ENCODE data around the gene SERPINF2.

The SERPINF2 gene

DNA sequence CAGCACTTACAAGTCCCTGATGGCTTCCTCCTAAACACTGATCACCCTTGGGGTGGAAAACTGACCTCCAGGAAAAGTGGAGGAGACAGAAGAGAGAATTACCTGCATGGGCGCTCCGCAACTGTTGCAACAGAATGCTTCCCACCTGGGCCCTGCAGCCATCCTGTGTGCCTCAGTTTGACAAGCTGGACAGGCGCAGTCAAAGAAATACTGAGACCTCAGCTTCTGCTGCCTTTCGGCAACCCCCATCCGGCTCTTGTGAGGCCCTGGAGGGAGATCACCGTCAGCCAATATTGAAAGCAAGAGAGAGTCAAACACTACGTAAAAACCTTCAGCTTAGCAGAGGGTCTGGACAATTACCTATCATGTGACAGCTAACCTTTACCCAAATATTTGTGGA lies 44.0 kb downstream of the SERPINF2 start:
- no peak overlapping the region for H3K4me3 ChIP-seq (ENCODE audit: low read depth, low read length)
- TF ChIP-seq, protein P1, sequence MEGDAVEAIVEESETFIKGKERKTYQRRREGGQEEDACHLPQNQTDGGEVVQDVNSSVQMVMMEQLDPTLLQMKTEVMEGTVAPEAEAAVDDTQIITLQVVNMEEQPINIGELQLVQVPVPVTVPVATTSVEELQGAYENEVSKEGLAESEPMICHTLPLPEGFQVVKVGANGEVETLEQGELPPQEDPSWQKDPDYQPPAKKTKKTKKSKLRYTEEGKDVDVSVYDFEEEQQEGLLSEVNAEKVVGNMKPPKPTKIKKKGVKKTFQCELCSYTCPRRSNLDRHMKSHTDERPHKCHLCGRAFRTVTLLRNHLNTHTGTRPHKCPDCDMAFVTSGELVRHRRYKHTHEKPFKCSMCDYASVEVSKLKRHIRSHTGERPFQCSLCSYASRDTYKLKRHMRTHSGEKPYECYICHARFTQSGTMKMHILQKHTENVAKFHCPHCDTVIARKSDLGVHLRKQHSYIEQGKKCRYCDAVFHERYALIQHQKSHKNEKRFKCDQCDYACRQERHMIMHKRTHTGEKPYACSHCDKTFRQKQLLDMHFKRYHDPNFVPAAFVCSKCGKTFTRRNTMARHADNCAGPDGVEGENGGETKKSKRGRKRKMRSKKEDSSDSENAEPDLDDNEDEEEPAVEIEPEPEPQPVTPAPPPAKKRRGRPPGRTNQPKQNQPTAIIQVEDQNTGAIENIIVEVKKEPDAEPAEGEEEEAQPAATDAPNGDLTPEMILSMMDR (IDR thresholded peaks at IDR 0.05; ENCODE audit: borderline replicate concordance, insufficient read depth, low read depth, low read length): no peak

DNA sequence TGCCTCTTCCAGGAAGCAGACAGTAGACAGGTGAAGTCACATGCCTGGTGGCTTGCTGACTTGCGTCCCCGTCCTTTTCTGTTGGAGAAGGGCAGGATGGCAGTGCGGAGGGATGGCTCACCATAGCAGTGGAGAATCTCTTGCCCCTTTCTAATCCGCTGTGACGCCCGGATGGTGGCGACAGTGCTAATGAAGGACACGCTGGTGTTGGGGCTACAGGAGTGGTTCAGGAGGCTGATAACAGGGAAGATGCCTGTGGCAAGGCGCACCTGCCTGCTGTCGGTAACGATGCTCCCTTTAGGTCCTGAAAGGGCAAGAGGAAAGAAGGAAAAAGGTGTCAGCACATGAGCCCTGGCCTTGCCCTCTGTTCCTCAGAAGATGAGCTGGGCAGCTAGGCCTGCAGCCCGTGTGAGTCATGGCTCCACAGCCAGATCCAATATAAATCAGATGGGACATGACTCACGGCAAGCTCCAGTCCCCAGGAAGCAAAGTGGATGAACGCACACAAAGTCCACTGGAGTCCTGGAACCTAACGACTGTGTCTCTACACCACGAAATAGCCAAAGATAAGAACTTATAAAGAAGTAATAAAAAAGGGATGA lies 44.7 kb downstream of the SERPINF2 start:
- no peak overlapping the region for H3K4me3 ChIP-seq (ENCODE audit: low read depth, low read length)
- TF ChIP-seq, protein P1 (IDR thresholded peaks at IDR 0.05; ENCODE audit: borderline replicate concordance, insufficient read depth, low read depth, low read length): no peak

DNA sequence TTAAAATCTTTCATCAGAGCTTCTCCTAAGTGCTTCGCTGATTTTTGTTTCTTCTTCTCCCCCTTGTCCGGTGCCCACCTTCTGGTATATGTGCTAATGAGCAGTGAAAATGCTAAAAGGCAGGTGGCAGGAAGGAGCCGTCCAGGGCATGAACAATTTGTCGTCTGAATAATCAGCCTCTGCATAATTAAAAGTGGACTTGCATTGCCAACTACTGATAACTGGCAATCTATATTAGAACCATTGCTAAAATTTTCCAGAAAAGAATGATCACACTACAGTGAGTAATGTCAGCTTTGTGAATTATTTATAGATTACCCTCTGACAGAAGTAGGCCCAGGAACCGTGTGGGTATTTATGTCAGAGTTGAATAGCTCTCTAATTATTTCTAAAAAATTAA lies 47.3 kb downstream of the SERPINF2 start:
- H3K4me3 ChIP-seq (ENCODE audit: low read depth, low read length): no peak overlapping the region
- TF ChIP-seq, protein P1 (IDR thresholded peaks at IDR 0.05; ENCODE audit: borderline replicate concordance, insufficient read depth, low read depth, low read length): no peak

DNA sequence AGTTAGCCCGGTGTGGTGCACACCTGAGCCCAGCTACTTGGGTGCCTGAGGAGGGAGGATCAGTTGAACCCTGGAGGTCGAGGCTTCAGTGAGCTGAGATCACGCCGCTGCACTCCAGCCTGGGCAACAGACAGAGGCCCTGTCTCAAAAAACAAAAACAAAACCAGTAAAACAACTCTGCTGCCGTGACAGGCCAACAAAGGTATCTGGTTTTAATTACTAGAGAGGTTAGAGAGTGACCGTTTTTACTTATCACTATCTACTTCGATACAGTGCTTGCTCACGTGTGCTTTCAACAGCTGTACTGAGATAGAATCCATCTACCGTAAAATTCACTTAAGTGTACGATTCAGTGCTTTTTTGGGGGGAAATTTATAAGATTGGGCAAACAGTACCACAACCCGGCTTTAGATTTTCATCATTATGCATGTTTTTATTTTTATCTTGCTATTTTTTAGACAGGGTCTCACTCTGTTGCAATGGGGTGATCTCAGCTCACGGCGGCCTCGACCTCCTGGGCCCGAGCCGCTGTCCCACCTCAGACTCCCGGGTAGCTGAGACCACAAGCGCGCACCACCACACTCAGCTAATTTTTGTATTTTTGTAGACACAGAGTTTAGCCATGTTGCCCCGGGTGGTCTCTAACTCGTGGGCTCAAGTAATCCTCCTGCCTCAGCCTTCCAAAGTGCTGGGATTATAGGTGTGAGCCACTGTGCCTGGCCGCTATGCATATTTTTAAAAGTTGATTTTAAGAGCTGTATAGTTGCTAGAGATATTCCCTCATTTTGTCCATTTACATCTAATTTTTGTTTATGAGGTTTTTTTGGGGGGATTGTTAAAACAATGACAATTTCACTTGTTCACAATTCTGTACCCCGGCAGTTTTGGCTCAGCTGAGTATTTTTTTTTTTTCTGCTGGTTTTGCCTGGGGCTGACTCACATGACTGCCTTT lies 50.1 kb downstream of the SERPINF2 start:
- TF ChIP-seq, protein P1 (IDR thresholded peaks at IDR 0.05; ENCODE audit: borderline replicate concordance, insufficient read depth, low read depth, low read length): no peak

DNA sequence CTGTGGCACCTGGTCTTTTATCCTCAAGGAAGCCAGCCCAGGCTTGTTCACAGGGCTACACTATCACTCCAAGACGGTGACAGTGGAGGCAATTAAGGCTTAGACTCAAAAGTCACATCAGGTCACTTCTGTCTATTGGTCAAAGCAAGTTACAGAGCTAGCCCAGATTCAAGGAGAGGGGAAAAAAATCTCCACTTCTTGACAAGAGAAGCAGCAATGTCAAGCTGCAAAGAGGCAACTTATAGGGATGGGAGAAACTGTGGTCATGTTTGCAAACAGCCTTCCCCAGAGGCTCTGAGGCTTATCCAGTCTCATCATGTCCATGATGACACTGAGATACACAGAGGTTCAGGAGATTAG lies 50.8 kb downstream of the SERPINF2 start:
- H3K4me3 ChIP-seq (ENCODE audit: low read depth, low read length): no peak overlapping the region
- TF ChIP-seq, protein P1 (IDR thresholded peaks at IDR 0.05; ENCODE audit: borderline replicate concordance, insufficient read depth, low read depth, low read length): no peak

More for the DNA sequence above, 50.1 kb downstream of the SERPINF2 start:
- no peak overlapping the region for H3K4me3 ChIP-seq (ENCODE audit: low read depth, low read length)

DNA sequence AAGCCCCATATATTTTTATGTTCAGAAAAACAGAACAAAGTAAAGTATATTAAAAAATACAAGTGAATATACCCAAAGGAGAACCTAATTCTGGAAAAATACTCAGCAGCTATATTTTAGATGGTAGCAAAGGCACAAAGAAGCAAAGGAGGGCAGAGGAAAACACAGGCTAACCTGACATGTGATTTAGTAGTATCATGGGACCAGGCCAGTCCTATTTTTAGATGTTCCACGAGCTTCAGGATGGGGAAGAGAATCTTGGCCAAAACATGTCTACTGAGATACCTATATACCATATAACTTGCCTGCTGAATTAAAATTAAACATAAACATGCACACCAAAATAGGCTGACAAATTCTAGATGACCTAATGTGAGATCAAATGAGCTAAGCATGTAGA lies 54.1 kb downstream of the SERPINF2 start:
- no peak overlapping the region for H3K4me3 ChIP-seq (ENCODE audit: low read depth, low read length)
- TF ChIP-seq, protein P1 (IDR thresholded peaks at IDR 0.05; ENCODE audit: borderline replicate concordance, insufficient read depth, low read depth, low read length): no peak

Data from GM12875 (cell line).